Measurements from ENCODE around the gene HMGCLL1. TPM values are rescaled to one million over a fixed set of nuclear protein-coding genes. Genes with fewer than 3 reads are reported as not detected.

The HMGCLL1 gene
- total RNA-seq, 1 donor from 2014 or later, result not detected

DNA sequence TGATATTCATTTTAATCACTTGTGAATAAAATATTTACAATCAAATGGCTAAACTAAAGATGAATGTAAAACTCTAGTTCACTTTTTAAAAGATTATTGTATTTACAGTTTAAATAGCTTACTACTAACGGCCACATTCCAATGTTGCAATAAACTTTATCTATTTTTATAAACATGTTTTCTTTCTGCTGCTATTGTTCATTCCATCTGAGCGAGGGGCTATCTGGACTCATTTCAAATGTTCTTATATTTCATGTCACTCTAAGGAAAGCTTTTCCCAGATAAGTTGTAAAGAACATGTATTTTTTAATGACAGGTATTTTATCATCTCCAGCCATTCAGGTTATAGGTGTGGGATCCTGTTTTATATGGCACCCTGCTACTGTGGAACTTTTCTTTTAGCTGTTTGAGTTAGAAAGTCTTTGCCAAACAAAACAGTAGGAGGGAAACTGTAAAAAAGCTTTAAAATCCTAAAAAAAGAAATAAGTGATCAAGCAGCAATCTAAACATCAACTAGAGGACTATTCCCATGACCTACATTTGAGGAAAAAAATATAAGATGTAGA, 42.5 kb downstream of the HMGCLL1 start:
- no peak for DNase-seq (ENCODE audit: low read depth)

DNA sequence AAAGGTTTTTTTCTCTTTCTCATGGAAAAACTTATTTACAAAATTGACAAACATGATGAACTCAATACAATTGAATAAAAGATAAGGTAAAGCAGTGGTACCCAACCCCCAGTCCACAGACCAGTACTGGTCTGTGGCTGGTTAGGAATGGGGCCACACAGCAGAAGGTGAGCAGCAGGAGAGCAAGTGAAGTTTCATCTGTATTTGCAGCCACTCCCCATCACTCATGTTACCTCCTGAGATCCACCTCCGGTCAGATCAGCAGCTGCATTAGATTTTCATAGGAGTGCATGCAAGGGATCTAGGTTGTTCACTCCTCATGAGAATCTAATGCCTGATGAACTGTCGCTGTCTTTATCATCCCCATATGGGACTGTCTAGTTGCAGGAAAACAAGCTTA, 47.5 kb downstream of the HMGCLL1 start:
- no peak for DNase-seq (ENCODE audit: low read depth)

DNA sequence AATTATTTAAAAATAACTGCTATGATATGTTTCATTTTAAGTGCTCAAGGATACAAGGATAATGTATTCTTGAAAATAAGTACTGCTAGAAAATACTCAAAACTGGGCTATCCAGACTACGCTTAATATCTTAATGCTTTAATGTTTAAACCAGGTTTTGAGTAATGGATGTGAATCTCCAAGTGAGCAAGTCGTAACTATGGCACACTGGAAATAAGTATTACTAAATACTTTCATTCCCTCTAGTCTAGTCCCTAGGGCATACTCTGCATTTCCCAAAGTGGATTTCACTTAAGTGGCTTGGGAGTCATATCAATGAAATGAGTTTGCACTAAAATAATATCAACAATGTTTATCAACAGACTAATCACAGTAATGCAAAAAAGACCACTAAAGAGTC, 48.1 kb downstream of the HMGCLL1 start:
- no peak for DNase-seq (ENCODE audit: low read depth)

DNA sequence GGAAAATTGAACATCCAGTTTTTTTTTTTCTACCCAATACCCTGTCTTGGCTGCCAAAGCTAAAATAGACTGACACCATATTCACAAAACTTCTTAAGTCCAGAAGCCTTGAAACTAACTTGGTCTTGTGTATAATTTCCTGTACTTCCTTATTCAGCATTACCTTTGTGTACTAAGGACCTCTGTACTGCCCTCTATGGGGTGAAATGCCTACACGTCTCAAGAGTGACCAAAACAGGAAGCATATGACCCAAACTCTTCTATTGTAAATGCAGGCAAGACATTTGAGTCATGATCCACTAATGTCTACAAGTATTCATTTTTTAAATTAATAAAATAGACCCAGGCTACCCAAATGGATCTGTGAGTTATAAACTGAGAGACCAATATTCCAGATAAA, 50.4 kb downstream of the HMGCLL1 start:
- peak; percentile 13 for DNase-seq (ENCODE audit: low read depth)

DNA sequence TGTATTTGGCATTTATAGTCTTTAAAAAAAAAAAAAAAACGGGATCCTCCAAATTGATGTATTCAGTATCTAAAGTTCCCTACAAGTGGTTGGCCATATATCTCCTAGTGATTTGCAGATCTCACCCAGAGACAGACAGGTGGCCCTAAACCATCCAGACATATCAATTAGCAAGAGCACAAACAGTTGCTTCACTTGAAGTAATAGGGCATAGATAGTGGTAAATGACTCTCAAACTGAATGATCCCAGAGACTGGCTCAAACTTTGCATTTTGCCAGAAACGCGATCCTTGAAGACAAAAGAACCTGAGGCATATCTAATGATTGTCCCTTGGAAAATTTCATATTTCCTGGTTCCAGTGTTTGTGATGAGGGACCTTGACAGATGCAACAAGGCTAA, 54.6 kb downstream of the HMGCLL1 start:
- no peak for DNase-seq (ENCODE audit: low read depth)

DNA sequence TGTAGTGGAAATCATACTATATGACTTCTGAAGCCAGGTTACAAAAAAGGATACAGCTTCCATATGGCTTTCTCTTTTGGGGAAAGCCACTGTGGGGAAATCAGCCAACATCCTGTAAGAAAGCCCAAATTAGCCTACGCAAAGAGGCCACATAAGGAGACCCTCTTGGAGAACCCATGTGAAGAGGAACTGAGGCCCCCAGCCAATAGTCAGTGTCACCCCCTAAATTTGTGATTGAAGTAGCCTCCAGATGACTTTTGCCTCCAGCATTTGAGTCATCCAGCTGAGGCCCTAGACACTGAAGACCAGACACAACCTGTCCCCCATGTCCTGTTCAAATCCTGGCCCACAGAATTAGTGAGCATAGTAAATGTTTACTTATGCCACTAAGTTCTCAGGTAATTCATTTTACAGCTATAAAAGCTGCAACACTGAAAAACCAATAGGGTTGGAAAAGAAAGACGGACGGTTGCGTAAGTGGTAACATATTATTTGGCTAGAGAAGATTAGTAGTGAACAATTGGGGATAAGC, 60.4 kb downstream of the HMGCLL1 start:
- no peak for DNase-seq (ENCODE audit: low read depth)

DNA sequence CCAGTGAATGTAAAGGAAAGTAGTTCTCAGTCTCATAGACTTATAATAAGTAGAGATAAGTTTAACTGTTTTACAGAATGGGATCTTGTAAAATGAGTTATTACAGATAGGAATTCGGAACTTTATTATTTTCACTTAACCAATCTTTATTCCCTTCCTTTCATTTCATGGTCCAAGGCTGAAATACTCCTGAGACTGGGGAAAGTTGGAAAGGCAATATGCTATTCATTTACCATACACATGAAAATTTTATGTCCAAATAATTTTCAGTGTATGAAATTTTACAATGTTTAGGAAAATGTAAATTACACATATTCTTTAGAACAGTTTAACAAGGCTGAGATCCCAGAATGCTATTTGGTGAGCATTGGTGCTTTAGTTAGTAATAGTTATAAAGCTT, 62.3 kb downstream of the HMGCLL1 start:
- no peak for DNase-seq (ENCODE audit: low read depth)

DNA sequence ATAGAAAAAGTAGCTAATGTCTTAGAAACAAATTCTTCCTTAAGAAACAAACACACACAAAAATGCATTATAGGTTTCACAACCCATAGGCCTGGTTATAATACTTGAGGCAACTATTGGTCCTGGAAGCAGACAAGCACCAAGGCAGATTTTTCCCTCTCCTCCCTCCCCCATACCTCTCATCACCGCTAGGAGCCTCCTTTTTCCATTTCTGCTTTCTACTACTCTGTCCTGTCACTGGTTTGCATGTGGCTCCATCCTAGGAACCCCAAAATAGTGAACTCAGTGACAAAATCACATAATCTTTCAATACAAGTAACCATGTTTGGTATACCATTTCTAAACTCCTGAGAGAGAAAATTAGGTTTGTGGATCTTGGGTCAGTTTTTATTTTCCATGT, 66.1 kb downstream of the HMGCLL1 start:
- no peak for DNase-seq (ENCODE audit: low read depth)

DNA sequence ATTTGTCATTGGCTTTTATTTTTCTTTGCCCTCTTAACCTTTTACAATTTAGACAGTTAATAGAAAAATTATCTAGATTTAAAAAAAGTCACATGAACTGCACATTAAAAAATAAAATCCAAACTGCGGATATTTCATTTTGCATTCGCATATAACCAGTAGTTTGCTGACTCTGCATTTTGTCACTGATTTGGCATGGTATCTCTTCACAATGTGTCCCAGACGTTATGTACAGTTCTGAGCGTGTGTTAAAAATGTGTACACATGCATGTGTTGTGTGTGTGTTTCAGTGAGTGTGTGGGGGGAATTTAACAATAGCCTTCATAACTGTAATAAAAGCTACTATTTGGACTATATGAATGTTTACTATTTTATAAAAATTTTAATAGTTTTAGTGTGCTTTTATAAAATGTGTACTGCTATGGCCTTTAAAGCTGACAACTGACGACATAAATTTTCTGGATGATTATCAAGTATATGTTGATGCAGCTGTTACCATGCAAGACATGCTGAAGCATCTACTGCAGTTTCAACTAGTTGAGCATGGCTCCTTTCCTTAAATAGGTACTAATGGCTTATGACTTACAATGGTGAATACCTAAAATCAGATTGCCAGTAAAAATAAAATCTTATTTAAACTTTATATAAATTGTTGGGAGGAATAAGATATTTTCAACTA, 67.7 kb downstream of the HMGCLL1 start:
- no peak for DNase-seq (ENCODE audit: low read depth)

DNA sequence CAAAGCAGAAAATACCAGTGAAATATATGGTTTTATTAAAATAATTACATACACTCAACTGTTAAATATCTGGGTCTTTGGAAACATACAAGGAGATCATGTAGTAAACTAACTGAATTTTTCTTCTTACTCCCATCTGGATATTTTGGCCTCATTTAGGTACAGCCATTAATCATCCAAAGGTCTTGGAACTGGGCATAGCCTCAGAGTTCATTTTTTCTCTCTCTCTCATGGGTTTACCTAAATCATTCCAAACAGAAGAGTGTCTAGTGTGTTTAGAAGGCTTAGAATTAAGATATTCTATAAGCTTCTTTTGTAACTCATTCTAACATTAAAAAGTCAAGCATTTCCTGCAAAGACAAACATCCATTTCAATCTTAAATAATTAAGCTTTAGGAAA, 79.4 kb downstream of the HMGCLL1 start:
- no peak for DNase-seq (ENCODE audit: low read depth)

DNA sequence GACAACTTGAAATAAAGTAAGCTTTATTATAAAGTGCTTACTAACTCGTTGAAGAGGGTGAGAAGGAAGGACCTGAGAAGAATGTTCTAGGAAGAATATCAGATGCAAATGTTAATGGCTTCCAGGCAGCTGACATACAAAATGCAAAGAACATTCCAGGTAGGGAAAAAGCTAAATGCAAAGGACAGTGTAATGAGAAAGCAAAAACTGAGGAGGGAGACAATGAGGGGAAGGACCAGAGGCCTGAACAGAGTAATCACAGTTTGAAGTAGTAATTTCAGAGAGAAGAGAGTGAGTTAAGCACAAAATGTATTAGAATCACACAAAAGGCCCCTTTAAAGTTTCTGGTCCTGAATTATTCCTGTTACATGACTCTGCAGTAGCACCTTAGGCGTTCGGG, 81.3 kb downstream of the HMGCLL1 start:
- DNase-seq (ENCODE audit: low read depth), result no peak

DNA sequence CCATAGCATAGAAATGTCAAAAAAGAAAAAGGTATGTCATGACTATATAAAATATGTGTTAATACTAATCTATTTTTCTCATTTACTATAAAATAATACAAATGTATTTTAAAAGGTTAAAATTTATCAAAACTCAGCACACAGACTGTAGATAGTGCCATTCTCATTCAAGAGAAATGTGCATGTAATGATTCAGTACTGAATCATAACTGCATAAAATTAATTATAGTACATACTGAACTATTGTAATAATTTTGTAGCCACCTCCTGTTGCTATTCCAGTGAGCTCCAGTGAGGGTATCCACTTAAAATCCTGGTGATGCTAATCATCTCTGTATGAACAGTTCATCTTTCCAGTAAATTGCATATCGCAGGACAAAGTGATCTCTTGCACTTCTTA, 82.8 kb downstream of the HMGCLL1 start:
- no peak for DNase-seq (ENCODE audit: low read depth)

DNA sequence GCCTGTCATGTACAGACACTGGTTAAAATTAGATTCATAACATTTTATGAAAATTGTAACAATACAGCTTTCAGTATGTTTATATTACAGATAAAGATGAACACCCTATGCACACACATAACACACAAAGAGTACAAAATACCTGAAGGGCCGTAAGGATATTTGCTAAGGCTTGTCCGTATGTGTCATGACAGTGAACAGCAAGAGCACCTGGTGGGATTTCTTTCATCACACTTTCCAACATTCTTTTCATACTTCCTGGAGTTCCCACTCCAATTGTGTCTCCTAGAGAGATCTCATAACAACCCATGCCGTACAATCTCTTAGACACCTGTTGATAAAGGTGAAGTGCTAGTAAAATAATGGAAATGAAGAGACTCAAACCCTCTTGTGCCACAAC, 83.7 kb downstream of the HMGCLL1 start:
- no peak for DNase-seq (ENCODE audit: low read depth)

DNA sequence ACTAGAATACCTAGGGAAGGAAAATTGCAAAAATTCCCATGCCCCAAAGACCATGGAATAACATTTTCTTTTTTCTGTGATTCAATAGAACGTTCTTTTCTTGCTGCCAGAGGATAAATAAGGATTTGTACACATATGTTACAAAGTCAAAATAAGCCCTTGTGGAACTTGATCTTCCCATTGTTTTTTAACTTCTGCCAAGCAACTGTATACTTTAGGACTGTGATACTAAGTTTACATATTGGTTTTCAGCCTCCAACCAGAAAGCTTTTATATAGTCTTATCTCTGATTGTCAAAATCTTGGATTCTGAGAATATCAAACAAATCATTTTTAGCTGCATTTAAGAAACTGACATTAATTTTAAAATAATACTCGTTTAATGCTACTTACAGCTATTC, 84.6 kb downstream of the HMGCLL1 start:
- no peak for DNase-seq (ENCODE audit: low read depth)

DNA sequence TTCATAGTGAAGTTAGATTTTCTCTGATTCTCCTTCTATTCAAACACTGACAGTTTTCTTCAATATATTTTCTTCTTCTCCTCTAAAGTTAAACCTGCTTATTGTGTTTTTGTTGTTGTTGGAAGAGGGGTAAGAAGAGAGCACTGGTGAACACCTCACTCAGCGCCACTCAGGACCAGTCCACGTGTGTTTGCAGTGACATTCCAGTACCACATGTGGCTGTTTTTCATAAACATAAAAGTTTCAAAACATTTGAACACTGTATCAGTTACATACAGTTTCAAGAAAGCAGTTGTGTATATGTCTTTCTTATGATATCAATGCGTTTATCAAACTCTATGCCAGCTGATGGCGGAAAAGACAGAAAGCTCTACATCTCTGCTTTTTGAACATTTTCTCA, 86.7 kb downstream of the HMGCLL1 start:
- no peak for DNase-seq (ENCODE audit: low read depth)

DNA sequence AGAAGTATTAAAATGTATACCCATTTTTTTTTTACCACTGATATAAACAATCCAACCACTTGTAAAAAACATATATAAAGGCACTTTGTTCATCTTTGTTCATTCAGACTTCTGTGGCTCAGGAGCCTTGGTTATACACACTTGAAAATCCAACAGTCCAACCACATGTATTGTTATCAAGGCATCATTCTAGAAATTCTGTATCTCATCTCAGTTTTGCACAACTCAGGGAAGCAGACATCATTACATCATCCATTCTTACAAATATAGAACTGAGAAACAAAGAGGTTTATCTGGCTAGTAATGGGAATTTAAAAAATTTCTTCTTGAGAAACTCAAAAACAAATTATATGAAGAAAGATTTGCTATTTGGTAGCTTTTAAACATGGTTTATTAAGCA, 88.1 kb downstream of the HMGCLL1 start:
- no peak for DNase-seq (ENCODE audit: low read depth)

DNA sequence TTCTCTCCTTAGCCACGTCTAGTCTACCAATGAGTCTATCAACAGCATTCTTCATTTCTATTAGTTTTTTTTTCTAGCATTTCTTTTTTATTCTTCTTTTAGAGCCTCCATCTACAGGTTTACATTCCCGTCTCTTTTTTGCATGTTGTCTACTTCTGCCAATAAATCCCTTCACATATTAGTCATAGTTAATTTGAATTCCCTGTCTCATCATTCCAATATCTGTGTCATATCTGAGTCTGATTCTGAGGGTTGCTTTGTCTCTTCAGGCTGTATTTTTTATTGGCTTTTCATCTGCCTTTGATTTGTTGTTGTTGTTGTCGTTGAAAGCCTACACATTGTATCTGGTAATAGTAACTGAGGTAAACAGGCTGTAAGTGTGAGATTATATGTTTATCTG, 104.6 kb downstream of the HMGCLL1 start:
- DNase-seq (ENCODE audit: low read depth), result no peak

DNA sequence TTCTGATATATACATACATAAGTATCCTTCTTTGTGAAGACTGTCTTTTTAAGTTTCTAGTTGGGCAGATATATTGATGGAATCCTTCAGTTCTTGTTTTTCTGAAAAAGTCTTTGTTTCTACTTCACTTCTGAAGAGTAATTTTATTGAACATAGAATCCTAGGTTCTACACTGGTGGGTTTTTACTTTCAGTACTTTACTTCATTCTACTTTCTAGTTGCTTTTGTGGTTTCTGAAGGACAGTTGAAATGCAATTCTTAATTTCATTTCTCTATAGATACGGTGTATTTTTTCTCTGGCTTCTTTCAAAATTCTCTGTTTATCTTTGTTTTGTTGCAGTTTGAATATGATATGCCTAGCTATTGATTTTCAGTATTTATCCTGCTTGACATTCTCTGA, 105.3 kb downstream of the HMGCLL1 start:
- no peak for DNase-seq (ENCODE audit: low read depth)

DNA sequence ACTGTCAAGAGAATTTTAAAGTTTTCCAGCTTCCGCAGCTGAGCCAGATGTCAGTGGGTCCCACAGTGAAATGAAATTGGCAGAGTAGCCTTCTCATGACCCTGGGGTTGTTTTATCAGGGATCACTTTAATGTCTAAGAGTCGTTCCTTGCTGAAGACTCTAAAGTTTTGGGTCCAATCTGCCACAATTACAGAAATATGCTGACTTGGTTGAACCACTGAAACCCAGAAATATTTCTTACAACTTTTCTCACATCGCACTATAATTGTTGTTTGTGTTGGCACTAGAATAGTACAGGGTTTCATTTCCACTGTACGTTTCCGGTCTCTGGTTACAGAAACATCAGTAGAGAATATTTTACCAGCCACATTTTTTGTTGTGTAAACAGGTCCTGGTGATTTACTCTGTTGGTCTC, 109.0 kb downstream of the HMGCLL1 start:
- DNase-seq (ENCODE audit: low read depth), result peak; percentile 51

DNA sequence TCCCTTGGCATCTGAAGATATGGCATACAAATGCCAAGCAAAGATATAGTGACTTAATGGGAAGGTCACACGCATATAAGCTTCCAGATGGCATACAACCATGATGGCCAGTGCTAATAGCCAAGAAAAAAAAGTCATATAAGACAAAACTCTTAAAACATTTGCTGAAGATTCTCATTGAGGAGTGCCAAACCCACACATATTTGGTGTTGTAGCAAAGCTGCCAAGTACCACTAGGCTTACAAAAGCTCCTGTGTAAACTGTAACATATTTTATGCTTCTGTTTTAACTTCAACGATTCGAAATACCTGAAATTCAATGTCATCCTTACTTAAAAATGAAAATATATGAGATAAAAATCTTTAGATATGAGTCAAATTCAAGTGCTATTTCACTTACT, 123.0 kb downstream of the HMGCLL1 start:
- peak; percentile 22 for DNase-seq (ENCODE audit: low read depth)

DNA sequence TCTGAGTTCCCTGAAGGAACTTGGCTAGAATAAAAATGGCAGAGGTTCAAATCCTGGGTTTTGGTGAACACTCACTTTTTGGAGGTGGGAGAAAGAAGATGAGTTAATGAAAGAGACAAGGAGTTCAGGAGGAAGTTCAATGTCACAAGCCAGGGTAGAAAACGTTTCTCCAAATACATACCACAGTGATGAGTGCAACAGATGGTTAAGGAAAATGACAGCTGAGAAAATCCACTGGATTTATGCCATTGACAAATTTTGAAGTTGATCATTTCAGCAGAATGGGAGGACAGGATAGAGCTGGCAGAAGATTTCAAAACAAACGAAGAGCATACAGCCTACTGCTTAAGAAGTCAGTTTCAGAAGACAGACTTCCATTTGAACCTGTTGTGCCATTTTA, 129.0 kb downstream of the HMGCLL1 start:
- DNase-seq (ENCODE audit: low read depth), result peak; percentile 73

DNA sequence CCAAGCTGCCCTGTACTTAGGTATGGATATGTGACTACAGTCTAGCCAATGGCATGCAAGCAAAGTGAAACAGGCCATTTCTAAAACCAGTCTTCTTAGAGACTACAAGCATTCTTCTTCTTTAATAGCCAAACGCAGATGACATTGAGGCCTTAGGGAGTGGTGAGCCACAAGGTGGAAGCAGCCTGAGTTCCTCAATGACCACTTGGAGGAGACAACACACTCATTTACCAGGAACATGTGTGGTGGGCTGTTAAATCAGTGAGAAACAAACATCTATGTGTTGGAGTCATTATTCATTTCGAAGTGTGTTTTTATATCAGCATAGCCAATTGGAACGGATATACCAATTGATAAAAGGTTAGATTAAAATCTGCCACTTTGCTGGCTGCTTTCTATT, 129.8 kb downstream of the HMGCLL1 start:
- DNase-seq (ENCODE audit: low read depth), result peak; percentile 37

DNA sequence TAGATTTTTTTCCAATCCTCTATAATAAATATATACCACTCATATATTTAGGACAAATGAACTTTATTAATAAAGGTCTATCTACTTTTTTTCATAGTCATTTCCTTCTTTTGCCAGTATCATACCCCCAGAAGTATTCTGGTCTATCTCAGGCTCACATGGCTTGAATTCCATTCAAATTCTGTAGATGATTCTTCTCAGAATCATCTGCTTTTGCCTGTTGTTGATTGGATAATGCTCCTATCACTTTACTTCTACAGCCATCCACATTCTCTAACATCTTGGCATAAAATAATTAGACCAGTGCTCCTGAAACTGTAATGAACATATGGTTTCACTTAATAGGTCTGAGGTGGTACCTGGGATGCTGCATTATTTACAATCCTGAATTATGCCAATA, 130.5 kb downstream of the HMGCLL1 start:
- DNase-seq (ENCODE audit: low read depth), result no peak
